Measurements from ENCODE around the gene GRHPR.
"Not testable (repeated sequence)": the region's sequence is repeated elsewhere in the genome, so short reads cannot be mapped to it uniquely, and the experiment has no call there.

Gene GRHPR

GRCh38 chr9:37447111-37447510 is 24.6 kb downstream of the GRHPR start:
- DNase-seq (ENCODE audit: low read depth in 2 of 2): no peak

- DNase-seq (ENCODE audit: low read depth in 2 of 2): no peak
These were observed 27.6 kb downstream of the GRHPR start for GRCh38 chr9:37449862-37450632.

GRCh38 chr9:37451628-37452027 is 29.1 kb downstream of the GRHPR start:
- DNase-seq (ENCODE audit: low read depth in 2 of 2): no peak

- DNase-seq (ENCODE audit: low read depth in 2 of 2): no peak
These were observed 30.1 kb downstream of the GRHPR start for GRCh38 chr9:37452611-37453010.

- no peak for DNase-seq (ENCODE audit: low read depth in 2 of 2)
These were observed 31.3 kb downstream of the GRHPR start for GRCh38 chr9:37453827-37454226.

GRCh38 chr9:37454238-37454637 is 31.7 kb downstream of the GRHPR start:
- no peak for DNase-seq (ENCODE audit: low read depth in 2 of 2)

- no peak for DNase-seq (ENCODE audit: low read depth in 2 of 2)
These were observed 33.6 kb downstream of the GRHPR start for GRCh38 chr9:37455884-37456647.

- no peak for DNase-seq (ENCODE audit: low read depth in 2 of 2)
These were observed 34.3 kb downstream of the GRHPR start for GRCh38 chr9:37456817-37457216.

- DNase-seq (ENCODE audit: low read depth in 2 of 2): no peak
These were observed 41.5 kb downstream of the GRHPR start for GRCh38 chr9:37464006-37464405.

- DNase-seq (ENCODE audit: low read depth in 2 of 2): peak; percentile 21 to 76
These were observed 42.1 kb downstream of the GRHPR start for GRCh38 chr9:37464426-37465248.

- DNase-seq (ENCODE audit: low read depth in 2 of 2): peak; percentile 97 to 98
These were observed 42.9 kb downstream of the GRHPR start, which contains the start of gene ZBTB5 for GRCh38 chr9:37465249-37466036. ZBTB5 (minus strand) TSS chr9:37465450; CDS start chr9:37442551, 22,899 bp downstream.

GRCh38 chr9:37466037-37466709 is 43.7 kb downstream of the GRHPR start:
- no peak for DNase-seq (ENCODE audit: low read depth in 2 of 2)

- not testable (repeated sequence) for DNase-seq (ENCODE audit: low read depth in 2 of 2)
These were observed 45.0 kb downstream of the GRHPR start for GRCh38 chr9:37467530-37467929.

- no peak for DNase-seq (ENCODE audit: low read depth in 2 of 2)
These were observed 46.1 kb downstream of the GRHPR start for GRCh38 chr9:37468620-37469019.

GRCh38 chr9:37471942-37472684 is 49.6 kb downstream of the GRHPR start:
- no peak for DNase-seq (ENCODE audit: low read depth in 2 of 2)

GRCh38 chr9:37473982-37474381 is 51.5 kb downstream of the GRHPR start:
- DNase-seq (ENCODE audit: low read depth in 2 of 2): not testable (repeated sequence)

GRCh38 chr9:37474438-37474837 is 51.9 kb downstream of the GRHPR start:
- no peak for DNase-seq (ENCODE audit: low read depth in 2 of 2)

GRCh38 chr9:37476930-37477329 is 54.4 kb downstream of the GRHPR start:
- DNase-seq (ENCODE audit: low read depth in 2 of 2): no peak

GRCh38 chr9:37477443-37477842 is 54.9 kb downstream of the GRHPR start:
- not testable (repeated sequence) for DNase-seq (ENCODE audit: low read depth in 2 of 2)

Measured in stimulated activated CD8-positive, alpha-beta memory T cell treated with anti-CD3 and anti-CD28 coated beads, Interleukin-2, amount 100 ng/mL, for 1 hour (primary cell).